Measurements from ENCODE around the gene RIMOC1. TPM values are rescaled to one million over a fixed set of nuclear protein-coding genes. Genes with fewer than 3 reads are reported as not detected.
A peak's percentile ranks its signal among the peaks of the same experiment; 100 is the strongest.

Gene RIMOC1
- total and polyA plus RNA-seq, 2 donors (not counting 1 experiment from before 2014, with no cell fraction given), result 5.3 to 33.1 TPM

DNA sequence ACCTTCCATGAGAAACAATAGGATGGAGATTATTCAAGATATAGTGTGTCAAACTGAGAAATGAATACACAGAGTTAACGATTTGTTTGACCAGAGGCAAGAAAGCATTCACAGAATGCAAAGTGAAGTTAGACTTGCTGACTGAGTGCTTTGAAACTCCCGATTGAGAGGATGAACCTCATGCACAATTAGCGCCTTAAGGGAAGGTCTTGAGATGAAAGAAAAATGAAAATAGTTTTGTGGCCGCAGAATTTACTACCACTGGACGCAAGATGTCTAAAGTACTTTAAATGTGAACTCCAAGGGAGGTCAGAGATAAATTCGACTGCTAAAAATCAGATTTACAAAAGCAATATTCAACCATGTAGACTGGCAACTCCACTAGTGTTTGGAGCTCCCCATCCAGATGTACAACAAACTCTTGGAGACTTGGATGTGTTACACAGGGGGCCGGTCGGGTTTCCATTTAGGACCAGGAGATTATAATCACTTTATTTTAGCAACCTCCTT lies 707 bp upstream of the RIMOC1 start:
- Mint-ChIP-seq H3K27me3 (peaks cover 9% of the 10 kb centered on the region), H3K9me3 (ENCODE audit: insufficient read depth) (no peaks in the 10 kb centered on the region), H3K4me3 (peak overlapping the region; percentile 96), H3K27ac (peak overlapping the region; percentile 98), H3K4me1 (peaks cover 34% of the 10 kb centered on the region)
- Histone ChIP-seq H3K4me1 (ENCODE audit: control insufficient read depth in 2 of 2, insufficient read depth in 2 of 2, low read length in 2 of 2) (peaks cover 15 to 17% of the 10 kb centered on the region in 2 donors), H3K79me2 (ENCODE audit: control insufficient read depth, insufficient read depth, low read length) (peaks cover 36% of the 10 kb centered on the region), H2AFZ (ENCODE audit: insufficient read depth, low read depth, low read length, poor library complexity, severe bottlenecking) (peak overlapping the region; percentile 87), H3K27me3 (replicated peaks in 1 of 4; ENCODE audit: control extremely low read depth in 1 of 4, control insufficient read depth in 3 of 4, insufficient read depth in 4 of 4, low read length in 3 of 4) (peaks cover 0 to 3% (median 1%) of the 10 kb centered on the region in 4 experiments), H4K20me1 (ENCODE audit: control insufficient read depth, insufficient read depth, low read length, poor library complexity, severe bottlenecking) (peaks cover 6% of the 10 kb centered on the region), H3K27ac (ENCODE audit: low read length in 2 of 2) (peak overlapping the region; percentile 89 to 98), H3K9me3 (ENCODE audit: control extremely low read depth in 1 of 3, control insufficient read depth in 2 of 3, insufficient read depth in 1 of 3, low read length in 2 of 3) (no peaks in the 10 kb centered on the region), H3K4me2 (replicated peaks; ENCODE audit: low read depth, low read length, poor library complexity, severe bottlenecking) (peak overlapping the region; percentile 81), H3K9ac (ENCODE audit: low read length) (peak overlapping the region; percentile 94), H3K36me3 (replicated peaks in 1 of 2; ENCODE audit: control extremely low read depth in 1 of 2, control insufficient read depth in 1 of 2, extremely low read depth in 1 of 2, insufficient read depth in 2 of 2, low read length in 1 of 2) (peaks cover 0 to 12% of the 10 kb centered on the region in 2 experiments), H3K4me3 (ENCODE audit: control extremely low read depth in 1 of 5, extremely low read depth in 1 of 5, insufficient read depth in 1 of 5, low read depth in 2 of 5, low read length in 4 of 5) (peak overlapping the region; percentile 34 to 90 (median 80))
- 44% methylated on average over 5 of the region's 8 CpGs for WGBS (ENCODE audit: insufficient coverage)
- ChIA-PET POLR2A (interaction anchor here (0.8 to 2.6 kb wide), 5 partner anchors 22 to 1581 kb away, joined by 3 to 15 read pairs (median 7); partner anchors contain the start of genes FBXO4, OXCT1 and TMEM267), CTCF (interaction anchor here (0.9 to 2.6 kb wide), 7 partner anchors 22 to 154 kb away, joined by 3 to 10 read pairs (median 5); partner anchors contain the start of gene FBXO4)
- DNase-seq, result no peak
- no peak for ATAC-seq (ENCODE audit: low read depth)
- intact Hi-C loops (cut with micrococcal nuclease), result loop anchor here (5.0 kb wide), 1 partner anchor 1066 kb away; the partner anchor contains the start of gene RPL37
- no peak for TF ChIP-seq EZH2 (IDR thresholded peaks at IDR 0.05; ENCODE audit: borderline replicate concordance, insufficient read depth, low read depth, low read length, poor library complexity, severe bottlenecking)
- TF ChIP-seq, protein P1, sequence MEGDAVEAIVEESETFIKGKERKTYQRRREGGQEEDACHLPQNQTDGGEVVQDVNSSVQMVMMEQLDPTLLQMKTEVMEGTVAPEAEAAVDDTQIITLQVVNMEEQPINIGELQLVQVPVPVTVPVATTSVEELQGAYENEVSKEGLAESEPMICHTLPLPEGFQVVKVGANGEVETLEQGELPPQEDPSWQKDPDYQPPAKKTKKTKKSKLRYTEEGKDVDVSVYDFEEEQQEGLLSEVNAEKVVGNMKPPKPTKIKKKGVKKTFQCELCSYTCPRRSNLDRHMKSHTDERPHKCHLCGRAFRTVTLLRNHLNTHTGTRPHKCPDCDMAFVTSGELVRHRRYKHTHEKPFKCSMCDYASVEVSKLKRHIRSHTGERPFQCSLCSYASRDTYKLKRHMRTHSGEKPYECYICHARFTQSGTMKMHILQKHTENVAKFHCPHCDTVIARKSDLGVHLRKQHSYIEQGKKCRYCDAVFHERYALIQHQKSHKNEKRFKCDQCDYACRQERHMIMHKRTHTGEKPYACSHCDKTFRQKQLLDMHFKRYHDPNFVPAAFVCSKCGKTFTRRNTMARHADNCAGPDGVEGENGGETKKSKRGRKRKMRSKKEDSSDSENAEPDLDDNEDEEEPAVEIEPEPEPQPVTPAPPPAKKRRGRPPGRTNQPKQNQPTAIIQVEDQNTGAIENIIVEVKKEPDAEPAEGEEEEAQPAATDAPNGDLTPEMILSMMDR (IDR thresholded peaks at IDR 0.05), result no peak

DNA sequence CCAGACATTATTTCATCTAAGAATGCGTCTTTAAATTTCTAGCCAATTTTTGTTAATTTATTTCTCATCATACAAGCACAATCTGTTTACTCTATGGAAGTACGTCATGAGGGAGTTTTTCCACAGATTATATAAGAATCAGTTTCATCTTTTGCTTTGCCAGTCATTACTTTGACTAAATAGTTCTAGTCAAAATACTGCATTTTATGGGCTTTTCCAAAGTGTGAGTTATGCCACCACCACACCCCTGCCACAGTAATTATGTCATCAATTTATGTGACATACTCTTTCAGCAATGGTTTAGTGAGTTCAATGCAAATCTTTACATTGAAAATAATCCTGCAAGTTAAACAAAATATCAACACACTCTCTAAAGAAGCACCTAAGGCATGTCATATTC lies 2.0 kb downstream of the RIMOC1 start:
- no peak overlapping the region for H3K27ac Mint-ChIP-seq
- H3K27me3 Mint-ChIP-seq, result peaks cover 3% of the 10 kb centered on the region
- H3K9me3 ChIP-seq (ENCODE audit: control extremely low read depth in 1 of 3, control insufficient read depth in 2 of 3, insufficient read depth in 1 of 3, low read length in 2 of 3), result no peaks in the 10 kb centered on the region
- peaks cover 0 to 39% of the 10 kb centered on the region in 2 experiments for H3K36me3 ChIP-seq (replicated peaks in 1 of 2; ENCODE audit: control extremely low read depth in 1 of 2, control insufficient read depth in 1 of 2, extremely low read depth in 1 of 2, insufficient read depth in 2 of 2, low read length in 1 of 2)
- H3K4me1 ChIP-seq (ENCODE audit: control insufficient read depth in 2 of 2, insufficient read depth in 2 of 2, low read length in 2 of 2), result peaks cover 15 to 17% of the 10 kb centered on the region in 2 donors
- H4K20me1 ChIP-seq (ENCODE audit: control insufficient read depth, insufficient read depth, low read length, poor library complexity, severe bottlenecking), result peaks cover 10% of the 10 kb centered on the region
- H3K4me3 ChIP-seq (ENCODE audit: control extremely low read depth in 1 of 5, extremely low read depth in 1 of 5, insufficient read depth in 1 of 5, low read depth in 2 of 5, low read length in 4 of 5), result no peak overlapping the region
- H3K9me3 Mint-ChIP-seq (ENCODE audit: insufficient read depth), result no peaks in the 10 kb centered on the region
- no peak overlapping the region for H3K27ac ChIP-seq (ENCODE audit: low read length in 2 of 2)
- peaks cover 34% of the 10 kb centered on the region for H3K4me1 Mint-ChIP-seq
- H2AFZ ChIP-seq (ENCODE audit: insufficient read depth, low read depth, low read length, poor library complexity, severe bottlenecking), result no peak overlapping the region
- H3K4me2 ChIP-seq (replicated peaks; ENCODE audit: low read depth, low read length, poor library complexity, severe bottlenecking), result no peak overlapping the region
- DNase-seq, result no peak
- intact Hi-C loops (cut with micrococcal nuclease), result no loop called here
- no peak overlapping the region for H3K9ac ChIP-seq (ENCODE audit: low read length)
- H3K27me3 ChIP-seq (replicated peaks in 1 of 4; ENCODE audit: control extremely low read depth in 1 of 4, control insufficient read depth in 3 of 4, insufficient read depth in 4 of 4, low read length in 3 of 4), result no peaks in the 10 kb centered on the region
- H3K4me3 Mint-ChIP-seq, result peak overlapping the region; percentile 30
- CTCF ChIA-PET, result interaction anchor here (1.0 to 1.3 kb wide), 2 partner anchors 35 to 50 kb away, joined by 3 to 4 read pairs; no protein-coding TSS in a partner anchor
- H3K79me2 ChIP-seq (ENCODE audit: control insufficient read depth, insufficient read depth, low read length), result peaks cover 53% of the 10 kb centered on the region
- TF ChIP-seq, protein P1 (IDR thresholded peaks at IDR 0.05), result no peak
- no peak for TF ChIP-seq EZH2 (IDR thresholded peaks at IDR 0.05; ENCODE audit: borderline replicate concordance, insufficient read depth, low read depth, low read length, poor library complexity, severe bottlenecking)
- WGBS (ENCODE audit: insufficient coverage), result no CpG with 5 or more reads among the region's 2 CpGs
- no peak for ATAC-seq (ENCODE audit: low read depth)
- POLR2A ChIA-PET, result interaction anchor here (2.6 kb wide), 1 partner anchor 19 kb away, joined by 15 read pairs; the partner anchor contains the start of gene FBXO4

All from B cell (primary cell).